MCF 10A (cell line): ENCODE results near the gene KDM4C. TPM values are rescaled to one million over a fixed set of nuclear protein-coding genes. Genes with fewer than 3 reads are reported as not detected.
A peak's percentile ranks its signal among the peaks of the same experiment; 100 is the strongest.
"Not testable (repeated sequence)": the region's sequence is repeated elsewhere in the genome, so short reads cannot be mapped to it uniquely, and the experiment has no call there.

Experiments
- BruUV-seq: library from RNA; stranded (reverse); fragments of 400-500 nt; replicated peaks from 2 replicates; lab custom pipeline; 2021; lab: Mats Ljungman, UMichigan
- CTCF ChIA-PET: fragments of 300-600 bp; sonication (Branson Sonifier 250); formaldehyde crosslinking; extraction: SDS; loops from one replicate; lab custom pipeline; 2021; ENCODE audit warnings: antibody characterized with exemption, inconsistent platforms; lab: Yijun Ruan, JAX
- POLR2A ChIA-PET: fragments of 300-600, 350-650 bp; sonication (Branson Sonifier 250); formaldehyde crosslinking; extraction: SDS; loops from one replicate; lab custom pipeline; 2020; ENCODE audit warnings: antibody characterized with exemption, inconsistent platforms; lab: Yijun Ruan, JAX
- DNase-seq: peaks from one replicate; pipeline ENCODE4 v3.0.0-alpha.2; 2018; ENCODE audit not compliant: unreplicated experiment
- H3K27ac Mint-ChIP-seq: one replicate; pipeline ENCODE4 v1.8.0; 2022; ENCODE audit warnings: mild to moderate bottlenecking, low read depth, mixed read lengths; ENCODE audit not compliant: unreplicated experiment
- H3K27me3 Mint-ChIP-seq: one replicate; pipeline ENCODE4 v1.8.0; 2022; ENCODE audit warnings: mixed read lengths; ENCODE audit not compliant: insufficient read depth, unreplicated experiment
- H3K36me3 Mint-ChIP-seq: one replicate; pipeline ENCODE4 v1.8.0; 2022; ENCODE audit warnings: mild to moderate bottlenecking, moderate library complexity, mixed read lengths; ENCODE audit not compliant: insufficient read depth, unreplicated experiment
- H3K4me1 Mint-ChIP-seq: one replicate; pipeline ENCODE4 v1.8.0; 2022; ENCODE audit warnings: mixed read lengths; ENCODE audit not compliant: insufficient read depth, unreplicated experiment
- H3K4me3 Mint-ChIP-seq: one replicate; pipeline ENCODE4 v1.8.0; 2022; ENCODE audit warnings: mild to moderate bottlenecking, moderate library complexity, mixed read lengths; ENCODE audit not compliant: unreplicated experiment
- H3K9me3 Mint-ChIP-seq: one replicate; pipeline ENCODE4 v1.8.0; 2022; ENCODE audit warnings: mixed read lengths; ENCODE audit not compliant: unreplicated experiment
- CTCF ChIP-seq: fragments of 200-600 bp; IDR thresholded peaks from one replicate; pipeline ENCODE4 v1.8.0; 2022; ENCODE audit warnings: antibody characterized with exemption, mild to moderate bottlenecking; ENCODE audit not compliant: unreplicated experiment
- intact Hi-C: fragments of 100-400 bp; cut with micrococcal nuclease; formaldehyde crosslinking; loops from 2 replicates; pipeline ENCODE4 v1.14.1; 2022
- total RNA-seq: library from RNA; stranded (reverse); gene quantifications from 2 replicates; pipeline ENCODE4 v1.2.3, GENCODE V29; 2022

Gene KDM4C
- total RNA-seq, 1 experiment from 2014 or later, result 29.5 TPM

- POLR2A ChIA-PET, result no interaction called here
- no peaks in the 10 kb centered on the region for H3K4me1 Mint-ChIP-seq
- H3K36me3 Mint-ChIP-seq, result peaks cover 6% of the 10 kb centered on the region
- no peak for TF ChIP-seq CTCF
- no TSS peak for BruUV-seq
- H3K27me3 Mint-ChIP-seq, result no peaks in the 10 kb centered on the region
- CTCF ChIA-PET, result no interaction called here
- DNase-seq, result no peak
- H3K9me3 Mint-ChIP-seq, result peaks cover 8% of the 10 kb centered on the region
- intact Hi-C loops, result no loop called here
- H3K27ac Mint-ChIP-seq, result no peak overlapping the region
- no peak overlapping the region for H3K4me3 Mint-ChIP-seq
Measured at GRCh38 chr9:6712041-6712440, 45.7 kb upstream of the KDM4C start.

- Mint-ChIP-seq H3K36me3 (no peaks in the 10 kb centered on the region), H3K27ac (no peak overlapping the region), H3K4me3 (no peak overlapping the region), H3K4me1 (no peaks in the 10 kb centered on the region), H3K27me3 (no peaks in the 10 kb centered on the region), H3K9me3 (no peaks in the 10 kb centered on the region)
- no TSS peak for BruUV-seq
- no peak for DNase-seq
- ChIA-PET CTCF (interaction anchor here (0.8 to 1.1 kb wide), 2 partner anchors 9 to 14 kb away, joined by 3 read pairs; no protein-coding TSS in a partner anchor), POLR2A (interaction anchor here (1.0 kb wide), 1 partner anchor 44 kb away, joined by 3 read pairs; the partner anchor contains the start of gene KDM4C)
- intact Hi-C loops, result no loop called here
- no peak for TF ChIP-seq CTCF
Measured at GRCh38 chr9:6714176-6714575, 43.6 kb upstream of the KDM4C start.

GRCh38 chr9:6715153-6715754, 42.5 kb upstream of the KDM4C start:
- H3K27me3 Mint-ChIP-seq, H3K27ac Mint-ChIP-seq, DNase-seq, H3K4me3 Mint-ChIP-seq, H3K36me3 Mint-ChIP-seq, intact Hi-C loops, BruUV-seq, H3K9me3 Mint-ChIP-seq, H3K4me1 Mint-ChIP-seq: not testable (repeated sequence)
- ChIA-PET POLR2A (interaction anchor here (0.6 to 0.8 kb wide), 2 partner anchors 8 to 9 kb away, joined by 3 read pairs; no protein-coding TSS in a partner anchor), CTCF (interaction anchor here (0.7 kb wide), 1 partner anchor 1952 kb away, joined by 3 read pairs; no protein-coding TSS in a partner anchor)

- no peaks in the 10 kb centered on the region for H3K4me1 Mint-ChIP-seq
- peak overlapping the region; percentile 65 for H3K4me3 Mint-ChIP-seq
- CTCF ChIA-PET, result no interaction called here
- DNase-seq, result no peak
- intact Hi-C loops, result no loop called here
- H3K27ac Mint-ChIP-seq, result peak overlapping the region; percentile 31
- H3K36me3 Mint-ChIP-seq, result no peaks in the 10 kb centered on the region
- BruUV-seq, result no TSS peak
- no peaks in the 10 kb centered on the region for H3K27me3 Mint-ChIP-seq
- TF ChIP-seq CTCF, result no peak
- POLR2A ChIA-PET, result no interaction called here
- no peaks in the 10 kb centered on the region for H3K9me3 Mint-ChIP-seq
Measured at GRCh38 chr9:6715755-6716643, 41.8 kb upstream of the KDM4C start.
